Omental fat pad (tissue), 4 donors: Measurements from ENCODE around the gene RAB20. TPM values are rescaled to one million over a fixed set of nuclear protein-coding genes. Genes with fewer than 3 reads are reported as not detected.

Experiments
- ATAC-seq: fragments of 150-250 bp; one replicate; pipeline ENCODE4 v1.9.1; 2016; ENCODE audit warnings: mild to moderate bottlenecking, moderate library complexity; ENCODE audit not compliant: low FRiP score
- DNase-seq: peaks from one replicate; pipeline ENCODE4 v3.0.0-alpha.2; 2019; ENCODE audit warnings: low spot score
- total RNA-seq, 4 donors: library from RNA; depleted of rRNA; stranded (reverse); fragments of >200 nt; gene quantifications; one replicate each; pipeline ENCODE4 v1.1.0, GENCODE V29; 2016
- TF ChIP-seq, protein P1 (sequence below), 3 donors: fragments of 450-650 bp; IDR thresholded peaks; one replicate each; pipeline ENCODE4 v1.5.1; 2016 to 2017; ENCODE audit warnings: antibody characterized with exemption in 3 of 3, mild to moderate bottlenecking in 3 of 3, moderate library complexity in 2 of 3

The RAB20 gene
- total RNA-seq, 4 donors from 2014 or later, result 34.7 to 67.9 (median 49.4) TPM

GRCh38 chr13:110519506-110519905 lies 42.0 kb downstream of the RAB20 start:
- no peak for ATAC-seq
- TF ChIP-seq, protein P1, sequence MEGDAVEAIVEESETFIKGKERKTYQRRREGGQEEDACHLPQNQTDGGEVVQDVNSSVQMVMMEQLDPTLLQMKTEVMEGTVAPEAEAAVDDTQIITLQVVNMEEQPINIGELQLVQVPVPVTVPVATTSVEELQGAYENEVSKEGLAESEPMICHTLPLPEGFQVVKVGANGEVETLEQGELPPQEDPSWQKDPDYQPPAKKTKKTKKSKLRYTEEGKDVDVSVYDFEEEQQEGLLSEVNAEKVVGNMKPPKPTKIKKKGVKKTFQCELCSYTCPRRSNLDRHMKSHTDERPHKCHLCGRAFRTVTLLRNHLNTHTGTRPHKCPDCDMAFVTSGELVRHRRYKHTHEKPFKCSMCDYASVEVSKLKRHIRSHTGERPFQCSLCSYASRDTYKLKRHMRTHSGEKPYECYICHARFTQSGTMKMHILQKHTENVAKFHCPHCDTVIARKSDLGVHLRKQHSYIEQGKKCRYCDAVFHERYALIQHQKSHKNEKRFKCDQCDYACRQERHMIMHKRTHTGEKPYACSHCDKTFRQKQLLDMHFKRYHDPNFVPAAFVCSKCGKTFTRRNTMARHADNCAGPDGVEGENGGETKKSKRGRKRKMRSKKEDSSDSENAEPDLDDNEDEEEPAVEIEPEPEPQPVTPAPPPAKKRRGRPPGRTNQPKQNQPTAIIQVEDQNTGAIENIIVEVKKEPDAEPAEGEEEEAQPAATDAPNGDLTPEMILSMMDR (IDR thresholded peaks at IDR 0.05), result no peak
- DNase-seq, result no peak

DNA sequence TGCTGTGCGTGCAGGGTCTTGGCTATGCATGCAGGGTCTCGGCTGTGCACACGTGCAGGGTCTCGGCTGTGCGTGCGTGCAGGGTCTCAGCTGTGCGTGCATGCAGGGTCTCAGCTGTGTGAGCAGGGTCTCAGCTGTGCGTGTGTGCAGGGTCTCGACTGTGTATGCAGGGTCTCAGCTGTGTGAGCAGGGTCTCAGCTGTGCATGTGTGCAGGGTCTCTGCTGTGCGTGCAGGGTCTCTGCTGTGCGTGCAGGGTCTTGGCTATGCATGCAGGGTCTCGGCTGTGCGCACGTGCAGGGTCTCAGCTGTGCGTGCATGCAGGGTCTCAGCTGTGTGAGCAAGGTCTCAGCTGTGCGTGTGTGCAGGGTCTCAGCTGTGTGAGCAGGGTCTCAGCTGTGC lies 42.5 kb downstream of the RAB20 start:
- ATAC-seq (no peak), DNase-seq (no peak)
- TF ChIP-seq, protein P1 (IDR thresholded peaks at IDR 0.05), result no peak

DNA sequence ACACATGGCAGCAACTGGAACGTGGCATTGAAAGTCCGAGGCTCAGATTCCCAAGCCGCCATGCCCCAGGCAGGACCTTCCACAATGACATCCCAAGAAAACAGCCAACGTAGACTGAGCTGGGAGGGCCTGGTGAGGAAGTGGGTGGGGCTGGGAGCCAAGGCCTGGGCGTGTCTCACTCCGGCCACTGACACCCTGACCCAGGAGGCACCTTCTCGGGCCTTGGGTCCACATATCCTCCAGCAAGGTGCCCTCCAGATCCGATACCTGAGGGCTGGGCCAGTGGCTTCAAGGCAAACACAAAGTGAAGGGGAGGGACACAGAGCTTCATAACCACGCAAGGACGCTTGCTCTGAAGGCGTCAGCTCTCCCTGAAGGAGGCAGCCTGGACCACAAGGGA lies 43.0 kb downstream of the RAB20 start:
- no peak for DNase-seq
- no peak for ATAC-seq
- TF ChIP-seq, protein P1 (IDR thresholded peaks at IDR 0.05), result no peak

- DNase-seq, result no peak
- TF ChIP-seq, protein P1 (IDR thresholded peaks at IDR 0.05), result no peak
These were observed 43.3 kb downstream of the RAB20 start for GRCh38 chr13:110518226-110518525.

DNA sequence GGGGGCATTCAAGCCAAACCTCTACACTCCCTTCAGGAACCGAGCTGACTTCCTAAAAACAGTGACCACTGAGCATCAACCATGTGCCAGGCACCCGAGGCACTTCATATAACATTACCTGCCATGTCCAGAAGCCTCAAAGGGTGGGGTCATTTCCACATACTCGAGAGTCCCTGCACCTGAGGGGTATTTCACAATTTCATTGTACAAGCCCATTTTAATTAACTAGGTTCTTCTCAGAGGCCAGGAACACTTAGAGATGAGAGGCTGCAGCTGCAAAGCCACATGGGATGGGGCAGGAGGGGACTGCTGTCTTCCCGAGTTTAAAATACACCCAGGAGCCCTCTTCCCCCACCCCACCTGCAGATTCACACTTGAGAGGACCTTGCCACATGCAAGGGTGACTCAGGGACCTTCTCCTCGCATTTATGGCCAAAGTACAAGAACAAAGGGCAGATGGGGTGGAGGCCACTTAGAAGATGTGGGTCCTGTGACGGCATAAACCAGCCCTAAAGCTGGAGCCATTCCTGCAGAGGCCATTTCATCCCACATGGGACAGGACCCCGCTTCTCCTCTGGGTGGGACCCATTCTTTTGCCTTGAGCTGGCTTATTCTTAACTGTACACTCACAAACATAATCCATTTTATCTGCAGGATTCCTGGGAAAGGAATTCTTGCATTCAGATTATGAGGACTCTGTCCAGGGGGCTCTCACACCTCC lies 43.9 kb downstream of the RAB20 start:
- TF ChIP-seq, protein P1 (IDR thresholded peaks at IDR 0.05), result no peak
- ATAC-seq (no peak), DNase-seq (no peak)

More at GRCh38 chr13:110518226-110518525, 43.3 kb downstream of the RAB20 start:
- ATAC-seq, result no peak

GRCh38 chr13:110516500-110516899 lies 45.0 kb downstream of the RAB20 start:
- ATAC-seq (no peak), DNase-seq (no peak)
- TF ChIP-seq, protein P1 (IDR thresholded peaks at IDR 0.05), result no peak

DNA sequence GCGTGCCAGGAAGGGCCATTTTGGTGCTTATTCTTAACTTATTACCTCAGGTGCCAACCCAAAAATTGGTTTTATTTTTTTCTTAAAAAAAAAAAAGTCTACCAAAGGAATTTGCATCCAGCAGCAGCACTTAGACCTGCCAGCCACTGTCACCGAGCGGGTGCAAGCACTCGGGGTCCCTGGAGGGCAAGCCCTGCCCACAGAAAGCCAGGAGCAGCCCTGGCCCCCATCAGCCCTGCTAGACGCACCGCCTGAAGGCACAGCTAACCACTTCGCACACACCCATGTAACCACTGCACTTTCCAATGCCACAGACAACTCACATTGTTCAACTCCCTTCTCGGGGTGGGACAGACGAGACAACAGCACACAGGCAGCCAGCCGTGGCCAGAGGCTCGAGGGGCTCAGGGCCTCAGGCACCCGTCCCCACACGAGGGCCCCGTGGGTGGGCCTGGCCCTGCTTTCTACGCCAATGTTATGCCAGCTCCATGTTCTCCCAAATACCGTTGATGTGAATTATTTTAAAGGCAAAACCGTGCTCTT lies 49.3 kb downstream of the RAB20 start:
- TF ChIP-seq, protein P1 (IDR thresholded peaks at IDR 0.05), result no peak
- no peak for ATAC-seq
- no peak for DNase-seq
